ENCODE data around the gene ATG2B. TPM values are rescaled to one million over a fixed set of nuclear protein-coding genes. Genes with fewer than 3 reads are reported as not detected.

Gene ATG2B
- polyA plus RNA-seq, 3 donors from 2014 or later: 1.6 to 3.2 (median 2.9) TPM

- Mint-ChIP-seq H3K36me3 (peaks cover 24 to 55% (median 54%) of the 10 kb centered on the region in 3 donors), H3K27me3 (ENCODE audit: low read depth in 3 of 3) (no peaks in the 10 kb centered on the region), H3K9me3 (no peaks in the 10 kb centered on the region), H3K4me3 (no peak overlapping the region), H3K27ac (no peak overlapping the region), H3K4me1 (no peaks in the 10 kb centered on the region)
- DNase-seq: no peak
These were observed 42.5 kb downstream of the ATG2B start for GRCh38 chr14:96320605-96321004.

GRCh38 chr14:96318836-96319235 is 44.3 kb downstream of the ATG2B start:
- DNase-seq: no peak
- no peaks in the 10 kb centered on the region for H3K9me3 Mint-ChIP-seq
- H3K27me3 Mint-ChIP-seq (ENCODE audit: low read depth in 3 of 3): no peaks in the 10 kb centered on the region
- H3K4me1 Mint-ChIP-seq: no peaks in the 10 kb centered on the region
- H3K36me3 Mint-ChIP-seq: peaks cover 36 to 58% (median 46%) of the 10 kb centered on the region in 3 donors
- H3K4me3 Mint-ChIP-seq: no peak overlapping the region
- peak overlapping the region in 1 of 6 donors; percentile 1 for H3K27ac Mint-ChIP-seq

GRCh38 chr14:96316087-96316486 is 47.1 kb downstream of the ATG2B start:
- Mint-ChIP-seq H3K27me3 (ENCODE audit: low read depth in 3 of 3) (peaks cover 0 to 1% (median 0%) of the 10 kb centered on the region in 3 donors), H3K27ac (no peak overlapping the region), H3K9me3 (no peaks in the 10 kb centered on the region), H3K4me3 (no peak overlapping the region), H3K36me3 (peaks cover 33 to 48% (median 38%) of the 10 kb centered on the region in 3 donors), H3K4me1 (no peaks in the 10 kb centered on the region)
- no peak for DNase-seq

GRCh38 chr14:96310906-96311305 is 52.2 kb downstream of the ATG2B start:
- peaks cover 31 to 54% (median 43%) of the 10 kb centered on the region in 3 donors for H3K36me3 Mint-ChIP-seq
- H3K27ac Mint-ChIP-seq: no peak overlapping the region
- H3K27me3 Mint-ChIP-seq (ENCODE audit: low read depth in 3 of 3): peaks cover 0 to 1% (median 0%) of the 10 kb centered on the region in 3 donors
- H3K4me3 Mint-ChIP-seq: no peak overlapping the region
- no peaks in the 10 kb centered on the region for H3K9me3 Mint-ChIP-seq
- no peak for DNase-seq
- H3K4me1 Mint-ChIP-seq: no peaks in the 10 kb centered on the region

GRCh38 chr14:96309896-96310330 is 53.2 kb downstream of the ATG2B start:
- no peak overlapping the region for H3K4me3 Mint-ChIP-seq
- peaks cover 0 to 1% (median 0%) of the 10 kb centered on the region in 3 donors for H3K27me3 Mint-ChIP-seq (ENCODE audit: low read depth in 3 of 3)
- no peaks in the 10 kb centered on the region for H3K4me1 Mint-ChIP-seq
- H3K27ac Mint-ChIP-seq: no peak overlapping the region
- DNase-seq: no peak
- peaks cover 21 to 48% (median 38%) of the 10 kb centered on the region in 3 donors for H3K36me3 Mint-ChIP-seq
- no peaks in the 10 kb centered on the region for H3K9me3 Mint-ChIP-seq

GRCh38 chr14:96309133-96309895 is 53.8 kb downstream of the ATG2B start:
- Mint-ChIP-seq H3K27me3 (ENCODE audit: low read depth in 3 of 3) (peaks cover 0 to 1% (median 0%) of the 10 kb centered on the region in 3 donors), H3K36me3 (peaks cover 20 to 50% (median 43%) of the 10 kb centered on the region in 3 donors), H3K9me3 (no peaks in the 10 kb centered on the region), H3K27ac (peak overlapping the region in 1 of 6 donors; percentile 56), H3K4me1 (no peaks in the 10 kb centered on the region), H3K4me3 (no peak overlapping the region)
- DNase-seq: no peak

- H3K9me3 Mint-ChIP-seq: no peaks in the 10 kb centered on the region
- H3K27ac Mint-ChIP-seq: no peak overlapping the region
- no peak for DNase-seq
- H3K36me3 Mint-ChIP-seq: peaks cover 11 to 44% (median 42%) of the 10 kb centered on the region in 3 donors
- H3K27me3 Mint-ChIP-seq (ENCODE audit: low read depth in 3 of 3): no peaks in the 10 kb centered on the region
- H3K4me1 Mint-ChIP-seq: no peaks in the 10 kb centered on the region
- no peak overlapping the region for H3K4me3 Mint-ChIP-seq
These were observed 55.7 kb downstream of the ATG2B start for GRCh38 chr14:96307434-96307833.

- Mint-ChIP-seq H3K27me3 (ENCODE audit: low read depth in 3 of 3) (no peaks in the 10 kb centered on the region), H3K9me3 (no peaks in the 10 kb centered on the region), H3K36me3 (peaks cover 15 to 45% (median 39%) of the 10 kb centered on the region in 3 donors), H3K27ac (no peak overlapping the region), H3K4me3 (no peak overlapping the region), H3K4me1 (no peaks in the 10 kb centered on the region)
- no peak for DNase-seq
These were observed 58.2 kb downstream of the ATG2B start for GRCh38 chr14:96304956-96305355.

GRCh38 chr14:96303981-96304380 is 59.2 kb downstream of the ATG2B start:
- no peaks in the 10 kb centered on the region for H3K27me3 Mint-ChIP-seq (ENCODE audit: low read depth in 3 of 3)
- peaks cover 17 to 36% (median 35%) of the 10 kb centered on the region in 3 donors for H3K36me3 Mint-ChIP-seq
- no peak for DNase-seq
- H3K9me3 Mint-ChIP-seq: no peaks in the 10 kb centered on the region
- H3K4me1 Mint-ChIP-seq: no peaks in the 10 kb centered on the region
- no peak overlapping the region for H3K4me3 Mint-ChIP-seq
- H3K27ac Mint-ChIP-seq: no peak overlapping the region

GRCh38 chr14:96299441-96299840 is 63.7 kb downstream of the ATG2B start:
- Mint-ChIP-seq H3K4me1 (no peaks in the 10 kb centered on the region), H3K9me3 (no peaks in the 10 kb centered on the region), H3K27ac (no peak overlapping the region), H3K4me3 (no peak overlapping the region), H3K36me3 (peaks cover 7 to 28% (median 19%) of the 10 kb centered on the region in 3 donors), H3K27me3 (ENCODE audit: low read depth in 3 of 3) (no peaks in the 10 kb centered on the region)
- DNase-seq: no peak

GRCh38 chr14:96297997-96298515 is 65.1 kb downstream of the ATG2B start:
- Mint-ChIP-seq H3K9me3 (no peaks in the 10 kb centered on the region), H3K4me1 (no peaks in the 10 kb centered on the region), H3K27me3 (ENCODE audit: low read depth in 3 of 3) (no peaks in the 10 kb centered on the region), H3K36me3 (peaks cover 10 to 36% (median 19%) of the 10 kb centered on the region in 3 donors), H3K27ac (peak overlapping the region in 1 of 6 donors; percentile 37), H3K4me3 (no peak overlapping the region)
- no peak for DNase-seq

- Mint-ChIP-seq H3K4me3 (no peak overlapping the region), H3K27ac (no peak overlapping the region), H3K4me1 (no peaks in the 10 kb centered on the region), H3K36me3 (peaks cover 11 to 35% (median 18%) of the 10 kb centered on the region in 3 donors), H3K27me3 (ENCODE audit: low read depth in 3 of 3) (no peaks in the 10 kb centered on the region), H3K9me3 (no peaks in the 10 kb centered on the region)
- DNase-seq: peak; percentile 6 to 26 (median 7)
These were observed 66.1 kb downstream of the ATG2B start for GRCh38 chr14:96297000-96297399.

- DNase-seq: no peak
- H3K9me3 Mint-ChIP-seq: no peaks in the 10 kb centered on the region
- H3K27ac Mint-ChIP-seq: no peak overlapping the region
- no peaks in the 10 kb centered on the region for H3K4me1 Mint-ChIP-seq
- no peak overlapping the region for H3K4me3 Mint-ChIP-seq
- H3K36me3 Mint-ChIP-seq: peaks cover 13 to 42% (median 22%) of the 10 kb centered on the region in 3 donors
- H3K27me3 Mint-ChIP-seq (ENCODE audit: low read depth in 3 of 3): no peaks in the 10 kb centered on the region
These were observed 68.9 kb downstream of the ATG2B start for GRCh38 chr14:96294246-96294645.

- H3K4me1 Mint-ChIP-seq: no peaks in the 10 kb centered on the region
- no peak for DNase-seq
- H3K36me3 Mint-ChIP-seq: peaks cover 27 to 54% (median 37%) of the 10 kb centered on the region in 3 donors
- H3K9me3 Mint-ChIP-seq: no peaks in the 10 kb centered on the region
- H3K27me3 Mint-ChIP-seq (ENCODE audit: low read depth in 3 of 3): no peaks in the 10 kb centered on the region
- H3K4me3 Mint-ChIP-seq: no peak overlapping the region
- H3K27ac Mint-ChIP-seq: peak overlapping the region in 1 of 6 donors; percentile 9
These were observed 75.3 kb downstream of the ATG2B start for GRCh38 chr14:96287856-96288255.
